WTC11 (cell line): ENCODE data around the gene CAMK2D.

Experiments
- CTCF ChIP-seq: fragments of 200-600 bp; IDR thresholded peaks from 2 replicates; pipeline ENCODE4 v1.8.0; 2022; ENCODE audit warnings: antibody characterized with exemption
- ETV6 ChIP-seq: sonication (generic); formaldehyde crosslinking; IDR thresholded peaks from 2 replicates; pipeline ENCODE4 v1.8.1; 2022; ENCODE audit warnings: mild to moderate bottlenecking, missing genetic modification reagents
- NFATC4 ChIP-seq: fragments of 250-450 bp; sonication (Bioruptor Pico); IDR thresholded peaks from 2 replicates; pipeline ENCODE4 v1.9.0; 2021; ENCODE audit warnings: mild to moderate bottlenecking
- NR2C2 ChIP-seq: sonication (generic); formaldehyde crosslinking; IDR thresholded peaks from 2 replicates; pipeline ENCODE4 v1.8.0; 2022; ENCODE audit warnings: mild to moderate bottlenecking, missing genetic modification reagents

- TF ChIP-seq ETV6 (CRISPR knock-in tag) (no peak), CTCF (no peak), NFATC4 (CRISPR knock-in tag) (no peak), NR2C2 (no peak)
Measured at GRCh38 chr4:113524505-113525186, 236.9 kb downstream of the CAMK2D start.
